K562 (cell line): Measurements from ENCODE around the gene FADS1.

Experiments
- BACH1 ChIP-seq: fragments of 200-800 bp; sonication (Bioruptor generic); IDR thresholded peaks from 2 replicates; pipeline ENCODE4 v1.6.1; 2016; ENCODE audit warnings: missing genetic modification characterization, missing compliant biosample characterization
- HDAC2 ChIP-seq: fragments of 450-650 bp; IDR thresholded peaks from 2 replicates; pipeline ENCODE4 v1.6.1; 2016; ENCODE audit warnings: mild to moderate bottlenecking
- POLR2A ChIP-seq: fragments of 450-650 bp; conservative IDR thresholded peaks from 2 replicates; pipeline ENCODE4 v1.6.1; 2016
- PRDM10 ChIP-seq: fragments of 450-650 bp; IDR thresholded peaks from 2 replicates; pipeline ENCODE4 v1.6.1; 2018; ENCODE audit not compliant: partially characterized antibody
- ZNF232 ChIP-seq: sonication (generic); formaldehyde crosslinking; IDR thresholded peaks from 2 replicates; pipeline ENCODE4 v1.8.0; 2022; ENCODE audit warnings: mild to moderate bottlenecking, missing genetic modification reagents
- ZNF696 ChIP-seq: fragments of 250-450 bp; sonication (Bioruptor Pico); conservative IDR thresholded peaks from 2 replicates; pipeline ENCODE4 v1.4.0; 2020; ENCODE audit warnings: mild to moderate bottlenecking, moderate library complexity

GRCh38 chr11:61800331-61801281 lies 16.2 kb downstream of the FADS1 start:
- no peak for TF ChIP-seq ZNF696 (CRISPR knock-in tag)
- peak; percentile 75 for TF ChIP-seq POLR2A
- TF ChIP-seq BACH1 (tag), result peak; percentile 57; the same call in 1 of the 2 replicates
- TF ChIP-seq HDAC2, result peak; percentile 72
- no peak for TF ChIP-seq ZNF232 (CRISPR knock-in tag)
- TF ChIP-seq PRDM10, result no peak
